ENCODE measurements around the gene LRPAP1. TPM values are rescaled to one million over a fixed set of nuclear protein-coding genes. Genes with fewer than 3 reads are reported as not detected.
"Not testable (repeated sequence)": the region's sequence is repeated elsewhere in the genome, so short reads cannot be mapped to it uniquely, and the experiment has no call there.

The LRPAP1 gene
- total RNA-seq, 1 donor from 2014 or later = 195 TPM

GRCh38 chr4:3549694-3550001 is 17.4 kb upstream of the LRPAP1 start:
- H3K4me3 ChIP-seq; ATAC-seq; intact Hi-C loops (cut with DNase I); H3K9me3 ChIP-seq; H3K27ac ChIP-seq; H3K4me1 ChIP-seq; H3K36me3 ChIP-seq; H3K27me3 ChIP-seq: not testable (repeated sequence)
- DNase-seq = peak; percentile 29

- DNase-seq = peak; percentile 41
- ATAC-seq; H3K9me3 ChIP-seq; H3K36me3 ChIP-seq; H3K4me3 ChIP-seq; H3K27me3 ChIP-seq; intact Hi-C loops (cut with DNase I); H3K4me1 ChIP-seq; H3K27ac ChIP-seq: not testable (repeated sequence)
These were observed 16.9 kb upstream of the LRPAP1 start for GRCh38 chr4:3548991-3549693.

- H3K4me1 ChIP-seq; H3K4me3 ChIP-seq; H3K27ac ChIP-seq; ATAC-seq; H3K9me3 ChIP-seq; H3K27me3 ChIP-seq; intact Hi-C loops (cut with DNase I); H3K36me3 ChIP-seq; DNase-seq: not testable (repeated sequence)
These were observed 14.5 kb upstream of the LRPAP1 start for GRCh38 chr4:3546721-3547120.

GRCh38 chr4:3545351-3545750 is 13.1 kb upstream of the LRPAP1 start:
- H3K36me3 ChIP-seq; H3K4me1 ChIP-seq; H3K27ac ChIP-seq; H3K4me3 ChIP-seq; H3K27me3 ChIP-seq; intact Hi-C loops (cut with DNase I); H3K9me3 ChIP-seq; ATAC-seq: not testable (repeated sequence)
- peak; percentile 52 for DNase-seq

- H3K27ac ChIP-seq; H3K27me3 ChIP-seq; intact Hi-C loops (cut with DNase I); H3K4me1 ChIP-seq; H3K4me3 ChIP-seq; H3K36me3 ChIP-seq; ATAC-seq; H3K9me3 ChIP-seq: not testable (repeated sequence)
- DNase-seq = peak; percentile 51
These were observed 12.2 kb upstream of the LRPAP1 start for GRCh38 chr4:3544259-3545025.

GRCh38 chr4:3543415-3543814 is 11.2 kb upstream of the LRPAP1 start:
- H3K9me3 ChIP-seq; H3K4me3 ChIP-seq; H3K36me3 ChIP-seq; H3K4me1 ChIP-seq; H3K27ac ChIP-seq; intact Hi-C loops (cut with DNase I); H3K27me3 ChIP-seq; ATAC-seq: not testable (repeated sequence)
- peak; percentile 7 for DNase-seq

GRCh38 chr4:3538906-3539305 is 6.7 kb upstream of the LRPAP1 start:
- H3K27me3 ChIP-seq; H3K27ac ChIP-seq; H3K4me1 ChIP-seq; intact Hi-C loops (cut with DNase I); H3K4me3 ChIP-seq; H3K36me3 ChIP-seq; ATAC-seq; DNase-seq; H3K9me3 ChIP-seq: not testable (repeated sequence)

- H3K27ac ChIP-seq; ATAC-seq; intact Hi-C loops (cut with DNase I); H3K27me3 ChIP-seq; H3K36me3 ChIP-seq; DNase-seq; H3K4me3 ChIP-seq; H3K9me3 ChIP-seq: not testable (repeated sequence)
- H3K4me1 ChIP-seq = peaks cover 12% of the 10 kb centered on the region
These were observed 3.6 kb upstream of the LRPAP1 start for GRCh38 chr4:3535812-3536211.

GRCh38 chr4:3533423-3533820 is 1.2 kb upstream of the LRPAP1 start:
- no peak for ATAC-seq
- peaks cover 16% of the 10 kb centered on the region for H3K4me1 ChIP-seq

More at GRCh38 chr4:3533423-3533820, 1.2 kb upstream of the LRPAP1 start:
- Histone ChIP-seq H3K9me3 (no peaks in the 10 kb centered on the region), H3K4me3 (no peak overlapping the region), H3K27me3 (no peaks in the 10 kb centered on the region), H3K27ac (no peak overlapping the region), H3K36me3 (peaks cover 9% of the 10 kb centered on the region)
- DNase-seq = no peak
- intact Hi-C loops (cut with DNase I) = no loop called here
- no peak for TF ChIP-seq CTCF (IDR thresholded peaks at IDR 0.05)
